ENCODE results near the gene CBFB. TPM values are rescaled to one million over a fixed set of nuclear protein-coding genes. Genes with fewer than 3 reads are reported as not detected.
A peak's percentile ranks its signal among the peaks of the same experiment; 100 is the strongest.

The CBFB gene
- total and polyA plus RNA-seq, 2 of the 13 experiments (the other 11 are each of a cell fraction or from before 2014, with no cell fraction given): 22.1 to 70.8 TPM

DNA sequence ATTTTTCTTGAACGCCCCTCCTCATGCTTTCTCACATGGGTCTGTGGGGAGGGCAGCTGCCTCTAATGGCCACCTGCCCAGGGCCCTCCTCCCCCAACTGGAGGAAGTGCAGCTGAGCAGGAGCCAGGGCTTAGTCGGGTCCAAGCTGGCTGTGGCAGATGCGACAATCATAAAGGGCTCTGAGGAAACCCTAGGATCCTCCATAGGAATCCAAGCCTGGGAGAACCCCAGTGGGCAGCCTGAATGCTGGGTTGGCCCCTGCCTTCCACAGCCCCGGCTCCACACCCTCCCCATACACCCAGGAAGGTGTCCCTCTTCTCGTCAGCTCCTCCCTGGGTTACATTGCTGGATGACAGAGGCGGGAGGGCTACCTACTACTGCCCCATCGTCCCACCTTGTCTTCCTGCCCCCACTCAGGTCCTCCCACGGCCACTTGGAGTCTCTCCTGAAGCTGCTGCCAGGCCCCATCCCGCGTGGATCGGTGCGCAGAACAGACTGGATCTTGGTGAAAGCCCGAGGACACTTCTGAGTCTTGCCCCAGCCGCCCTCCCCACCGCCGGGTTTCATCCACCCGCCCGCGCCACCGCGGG, 15.6 kb upstream of the CBFB start (continued):
- TF ChIP-seq KDM2A (CRISPR knock-in tag; IDR thresholded peaks at IDR 0.05; ENCODE audit: borderline replicate concordance, low read depth): no peak
- 0 out of 2 replicates have a peak, but pooled peaks have one; percentile 49 for TF ChIP-seq ZNF501 (CRISPR knock-in tag; IDR thresholded peaks at IDR 0.05)
- TF ChIP-seq THAP11 (CRISPR knock-in tag; IDR thresholded peaks at IDR 0.05): no peak
- no peak for TF ChIP-seq ZNF552 (CRISPR knock-in tag; IDR thresholded peaks at IDR 0.05; ENCODE audit: borderline replicate concordance)
- no peak for TF ChIP-seq HMG20A (CRISPR knock-in tag; IDR thresholded peaks at IDR 0.05; ENCODE audit: borderline replicate concordance)

DNA sequence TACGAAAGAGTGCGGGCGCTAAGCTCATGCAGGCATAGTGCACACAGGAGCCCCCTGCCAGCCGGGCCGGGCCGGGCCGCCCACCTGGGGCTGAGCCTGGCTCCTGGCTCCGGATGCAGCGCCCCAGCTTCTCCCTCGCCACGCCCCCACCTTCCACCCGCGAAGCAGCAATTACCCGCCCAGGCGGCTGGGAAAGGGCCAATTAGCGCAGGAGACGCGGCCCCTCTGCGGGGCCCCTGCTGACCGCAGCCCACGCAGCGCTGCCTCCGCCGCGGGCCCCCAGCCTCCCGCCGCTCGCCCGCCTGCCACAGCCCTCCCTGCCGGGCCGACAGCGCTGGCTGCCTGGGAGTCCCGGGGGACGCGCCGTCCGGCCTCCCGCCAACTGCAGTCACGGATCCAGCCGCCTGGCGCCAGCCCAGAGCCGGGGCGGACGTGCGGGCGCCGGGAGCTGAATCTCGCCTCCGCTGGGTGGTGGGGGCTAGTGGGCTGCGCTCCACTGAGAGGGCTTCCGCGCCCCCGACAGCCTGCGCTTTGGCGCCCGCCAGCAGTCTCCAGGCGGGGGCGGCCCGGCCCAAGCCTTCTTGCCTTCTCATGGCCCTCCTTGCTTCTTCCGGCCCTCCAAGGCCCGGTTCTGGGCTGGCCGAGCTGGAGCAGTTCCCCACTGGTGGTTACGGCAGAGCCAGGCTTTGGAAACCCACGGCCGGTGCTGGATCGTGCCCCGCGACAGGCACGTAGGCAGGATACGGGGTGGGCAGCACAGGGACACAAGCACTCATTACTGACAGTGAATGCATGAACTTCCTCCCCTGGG, 14.9 kb upstream of the CBFB start:
- H3K27ac ChIP-seq (ENCODE audit: extremely low read length, insufficient read depth, low read length): no peak overlapping the region
- peaks cover 7 to 34% of the 10 kb centered on the region in 2 experiments for H3K27me3 ChIP-seq (ENCODE audit: control insufficient read depth in 1 of 2, insufficient read depth in 2 of 2, low read length in 2 of 2)
- intact Hi-C loops (cut with micrococcal nuclease; ENCODE audit: unreplicated experiment) (loop anchor here (1.0 to 10.0 kb wide), 2 partner anchors 37 to 59 kb away; no protein-coding TSS in a partner anchor), in situ Hi-C loops (cut with HindIII; ENCODE audit: extremely low pct_ligation_motif_present, low pct_unique_long_range_greater_than_20kb) (loop anchor here (5.0 kb wide), 1 partner anchor 37 kb away; no protein-coding TSS in a partner anchor)
- FAIRE-seq (no peak), ATAC-seq (peak; percentile 77), DNase-seq (ENCODE audit: low spot score) (peak; percentile 46)
- no peaks in the 10 kb centered on the region for H3K9me3 ChIP-seq (ENCODE audit: low read length)
- no peaks in the 10 kb centered on the region for H4K20me1 ChIP-seq (ENCODE audit: insufficient read depth, low read length)
- WGBS (ENCODE audit: low lambda C conversion rate): 1% methylated on average over 33 of the region's 70 CpGs
- ChIA-PET CTCF (ENCODE audit: low intra/inter-chr PET ratio, low total read pairs) (interaction anchor here (1.0 to 1.6 kb wide), 2 partner anchors 60 to 141 kb away, joined by 3 to 5 read pairs; no protein-coding TSS in a partner anchor), POLR2A (interaction anchor here (0.6 to 1.7 kb wide), 5 partner anchors 13 to 141 kb away, joined by 3 to 6 read pairs (median 4); no protein-coding TSS in a partner anchor)
- H3K36me3 ChIP-seq (replicated peaks in 1 of 2; ENCODE audit: control insufficient read depth in 1 of 2, insufficient read depth in 2 of 2, low read length in 2 of 2): no peaks in the 10 kb centered on the region
- H3K4me2 ChIP-seq (ENCODE audit: low read depth, low read length): peak overlapping the region; percentile 94
- H3K79me2 ChIP-seq (ENCODE audit: insufficient read depth, low read length): no peaks in the 10 kb centered on the region
- peaks cover 40% of the 10 kb centered on the region for H3K4me1 ChIP-seq (ENCODE audit: insufficient read depth, low read length)
- H2AFZ ChIP-seq (ENCODE audit: low read length): no peak overlapping the region
- H3K4me3 ChIP-seq (replicated peaks in 1 of 3; ENCODE audit: insufficient read depth in 1 of 3, low read depth in 2 of 3, low read length in 3 of 3): peak overlapping the region; percentile 57 to 82 (median 61)
- no TSS peak for BruUV-seq (replicated peaks)
- peak overlapping the region; percentile 48 for H3K9ac ChIP-seq (ENCODE audit: insufficient read depth, low read depth, low read length)
- TF ChIP-seq BORCS8-MEF2B (CRISPR knock-in tag; IDR thresholded peaks at IDR 0.05): peak; percentile 50; the same call in 1 of the 2 replicates
- TF ChIP-seq ZNF782 (CRISPR knock-in tag; IDR thresholded peaks at IDR 0.05; ENCODE audit: borderline replicate concordance): 0 out of 2 replicates have a peak, but pooled peaks have one; percentile 54
- TF ChIP-seq, protein P1, sequence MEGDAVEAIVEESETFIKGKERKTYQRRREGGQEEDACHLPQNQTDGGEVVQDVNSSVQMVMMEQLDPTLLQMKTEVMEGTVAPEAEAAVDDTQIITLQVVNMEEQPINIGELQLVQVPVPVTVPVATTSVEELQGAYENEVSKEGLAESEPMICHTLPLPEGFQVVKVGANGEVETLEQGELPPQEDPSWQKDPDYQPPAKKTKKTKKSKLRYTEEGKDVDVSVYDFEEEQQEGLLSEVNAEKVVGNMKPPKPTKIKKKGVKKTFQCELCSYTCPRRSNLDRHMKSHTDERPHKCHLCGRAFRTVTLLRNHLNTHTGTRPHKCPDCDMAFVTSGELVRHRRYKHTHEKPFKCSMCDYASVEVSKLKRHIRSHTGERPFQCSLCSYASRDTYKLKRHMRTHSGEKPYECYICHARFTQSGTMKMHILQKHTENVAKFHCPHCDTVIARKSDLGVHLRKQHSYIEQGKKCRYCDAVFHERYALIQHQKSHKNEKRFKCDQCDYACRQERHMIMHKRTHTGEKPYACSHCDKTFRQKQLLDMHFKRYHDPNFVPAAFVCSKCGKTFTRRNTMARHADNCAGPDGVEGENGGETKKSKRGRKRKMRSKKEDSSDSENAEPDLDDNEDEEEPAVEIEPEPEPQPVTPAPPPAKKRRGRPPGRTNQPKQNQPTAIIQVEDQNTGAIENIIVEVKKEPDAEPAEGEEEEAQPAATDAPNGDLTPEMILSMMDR (CRISPR knock-in tag; IDR thresholded peaks at IDR 0.05): peak; percentile 48; the same call in 1 of the 2 replicates
- TF ChIP-seq ZNF274 (CRISPR knock-in tag; IDR thresholded peaks at IDR 0.05): no peak
- no peak for TF ChIP-seq RARA (CRISPR knock-in tag; IDR thresholded peaks at IDR 0.05)
- no peak for TF ChIP-seq ZBTB3 (CRISPR knock-in tag; IDR thresholded peaks at IDR 0.05; ENCODE audit: borderline replicate concordance, low read depth)
- peak; percentile 31; the same call in 1 of the 2 replicates for TF ChIP-seq TARDBP (CRISPR knock-in tag; IDR thresholded peaks at IDR 0.05)
- no peak for TF ChIP-seq ZNF570 (CRISPR knock-in tag; IDR thresholded peaks at IDR 0.05; ENCODE audit: borderline replicate concordance)
- TF ChIP-seq, protein P2, sequence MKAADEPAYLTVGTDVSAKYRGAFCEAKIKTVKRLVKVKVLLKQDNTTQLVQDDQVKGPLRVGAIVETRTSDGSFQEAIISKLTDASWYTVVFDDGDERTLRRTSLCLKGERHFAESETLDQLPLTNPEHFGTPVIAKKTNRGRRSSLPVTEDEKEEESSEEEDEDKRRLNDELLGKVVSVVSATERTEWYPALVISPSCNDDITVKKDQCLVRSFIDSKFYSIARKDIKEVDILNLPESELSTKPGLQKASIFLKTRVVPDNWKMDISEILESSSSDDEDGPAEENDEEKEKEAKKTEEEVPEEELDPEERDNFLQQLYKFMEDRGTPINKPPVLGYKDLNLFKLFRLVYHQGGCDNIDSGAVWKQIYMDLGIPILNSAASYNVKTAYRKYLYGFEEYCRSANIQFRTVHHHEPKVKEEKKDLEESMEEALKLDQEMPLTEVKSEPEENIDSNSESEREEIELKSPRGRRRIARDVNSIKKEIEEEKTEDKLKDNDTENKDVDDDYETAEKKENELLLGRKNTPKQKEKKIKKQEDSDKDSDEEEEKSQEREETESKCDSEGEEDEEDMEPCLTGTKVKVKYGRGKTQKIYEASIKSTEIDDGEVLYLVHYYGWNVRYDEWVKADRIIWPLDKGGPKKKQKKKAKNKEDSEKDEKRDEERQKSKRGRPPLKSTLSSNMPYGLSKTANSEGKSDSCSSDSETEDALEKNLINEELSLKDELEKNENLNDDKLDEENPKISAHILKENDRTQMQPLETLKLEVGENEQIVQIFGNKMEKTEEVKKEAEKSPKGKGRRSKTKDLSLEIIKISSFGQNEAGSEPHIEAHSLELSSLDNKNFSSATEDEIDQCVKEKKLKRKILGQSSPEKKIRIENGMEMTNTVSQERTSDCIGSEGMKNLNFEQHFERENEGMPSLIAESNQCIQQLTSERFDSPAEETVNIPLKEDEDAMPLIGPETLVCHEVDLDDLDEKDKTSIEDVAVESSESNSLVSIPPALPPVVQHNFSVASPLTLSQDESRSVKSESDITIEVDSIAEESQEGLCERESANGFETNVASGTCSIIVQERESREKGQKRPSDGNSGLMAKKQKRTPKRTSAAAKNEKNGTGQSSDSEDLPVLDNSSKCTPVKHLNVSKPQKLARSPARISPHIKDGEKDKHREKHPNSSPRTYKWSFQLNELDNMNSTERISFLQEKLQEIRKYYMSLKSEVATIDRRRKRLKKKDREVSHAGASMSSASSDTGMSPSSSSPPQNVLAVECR (CRISPR knock-in tag; IDR thresholded peaks at IDR 0.05; ENCODE audit: borderline replicate concordance): peak; percentile 35; the same call in 1 of the 2 replicates
- peak; percentile 76; the same call in 1 of the 2 replicates for TF ChIP-seq ZNF446 (CRISPR knock-in tag; IDR thresholded peaks at IDR 0.05)
- no peak for TF ChIP-seq DMAP1 (CRISPR knock-in tag; IDR thresholded peaks at IDR 0.05)
